C4-2B (cell line): ENCODE data around the gene KIF20B.
"Not testable (repeated sequence)": the region's sequence is repeated elsewhere in the genome, so short reads cannot be mapped to it uniquely, and the experiment has no call there.

Experiments
- H3K27ac ChIP-seq: fragments of 450-650 bp; 2 replicates; pipeline ENCODE4 v1.5.1; 2017
- ZFX ChIP-seq: fragments of 450-650 bp; IDR thresholded peaks from 2 replicates; pipeline ENCODE4 v1.6.1; 2017
- TF ChIP-seq, protein P1 (sequence below): fragments of 450-650 bp; conservative IDR thresholded peaks from 2 replicates; pipeline ENCODE4 v1.5.1; 2017; ENCODE audit warnings: mild to moderate bottlenecking

Gene KIF20B

DNA sequence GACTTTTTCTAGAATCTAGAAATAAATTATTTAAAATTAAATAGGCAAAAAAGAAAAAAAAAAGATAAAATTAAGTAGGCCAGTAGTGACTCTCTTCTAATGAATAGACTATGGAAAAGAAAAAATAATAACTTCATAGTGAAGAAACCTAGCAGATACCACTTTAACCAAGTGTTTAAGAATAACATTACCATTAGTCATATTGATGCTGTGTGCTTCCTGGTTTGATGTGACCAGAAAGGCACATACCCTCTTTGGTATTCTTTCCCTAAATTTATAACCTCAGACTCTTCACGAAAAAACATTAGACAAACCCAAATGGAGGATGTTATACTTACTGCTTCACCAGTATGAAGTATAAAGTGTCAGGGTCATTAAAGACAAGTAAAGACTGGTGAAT, 42.6 kb downstream of the KIF20B start:
- TF ChIP-seq ZFX = no peak
- TF ChIP-seq, protein P1, sequence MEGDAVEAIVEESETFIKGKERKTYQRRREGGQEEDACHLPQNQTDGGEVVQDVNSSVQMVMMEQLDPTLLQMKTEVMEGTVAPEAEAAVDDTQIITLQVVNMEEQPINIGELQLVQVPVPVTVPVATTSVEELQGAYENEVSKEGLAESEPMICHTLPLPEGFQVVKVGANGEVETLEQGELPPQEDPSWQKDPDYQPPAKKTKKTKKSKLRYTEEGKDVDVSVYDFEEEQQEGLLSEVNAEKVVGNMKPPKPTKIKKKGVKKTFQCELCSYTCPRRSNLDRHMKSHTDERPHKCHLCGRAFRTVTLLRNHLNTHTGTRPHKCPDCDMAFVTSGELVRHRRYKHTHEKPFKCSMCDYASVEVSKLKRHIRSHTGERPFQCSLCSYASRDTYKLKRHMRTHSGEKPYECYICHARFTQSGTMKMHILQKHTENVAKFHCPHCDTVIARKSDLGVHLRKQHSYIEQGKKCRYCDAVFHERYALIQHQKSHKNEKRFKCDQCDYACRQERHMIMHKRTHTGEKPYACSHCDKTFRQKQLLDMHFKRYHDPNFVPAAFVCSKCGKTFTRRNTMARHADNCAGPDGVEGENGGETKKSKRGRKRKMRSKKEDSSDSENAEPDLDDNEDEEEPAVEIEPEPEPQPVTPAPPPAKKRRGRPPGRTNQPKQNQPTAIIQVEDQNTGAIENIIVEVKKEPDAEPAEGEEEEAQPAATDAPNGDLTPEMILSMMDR = no peak
- H3K27ac ChIP-seq = no peak overlapping the region

DNA sequence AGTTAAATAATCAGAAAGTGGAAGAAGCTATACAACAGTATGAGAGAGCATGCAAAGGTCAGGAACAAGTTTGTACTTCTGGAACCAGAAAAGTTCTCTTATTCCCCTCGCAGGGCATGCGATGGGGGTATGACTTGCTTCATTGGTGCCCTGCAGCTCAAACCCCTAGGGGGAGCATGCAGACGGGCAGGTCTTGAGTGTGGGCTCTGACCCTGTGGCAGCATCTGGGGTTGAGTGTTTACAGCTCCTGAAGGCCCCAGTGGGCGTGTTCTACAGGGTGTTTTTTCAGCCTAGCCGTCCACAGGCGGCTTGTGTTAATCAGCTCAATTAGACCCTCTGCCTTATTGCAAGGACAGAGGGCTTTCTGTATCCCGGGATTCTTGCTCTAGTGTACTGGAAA, 44.5 kb downstream of the KIF20B start:
- H3K27ac ChIP-seq = no peak overlapping the region

DNA sequence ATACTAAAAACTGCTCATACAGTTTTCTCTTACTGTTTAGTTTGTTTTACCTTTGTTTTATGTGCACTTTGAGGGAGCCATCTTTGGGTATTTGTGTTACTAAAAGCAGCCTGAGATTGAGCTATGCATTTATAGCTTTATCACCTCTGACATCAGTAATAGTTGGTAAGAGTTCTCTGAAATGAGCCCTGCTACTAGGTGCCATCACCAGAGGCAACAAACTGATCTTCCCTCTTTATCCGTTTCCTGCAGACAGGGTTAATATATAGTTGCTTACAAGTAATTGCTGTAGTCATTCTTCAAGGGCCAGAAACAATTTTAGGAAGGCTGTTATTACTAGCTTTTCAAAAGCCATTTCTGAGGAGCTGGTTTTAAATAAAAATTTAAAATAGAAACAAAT, 49.1 kb downstream of the KIF20B start:
- TF ChIP-seq, protein P1 = no peak
- TF ChIP-seq ZFX = no peak

More for the DNA sequence above, 44.5 kb downstream of the KIF20B start:
- TF ChIP-seq ZFX = no peak
- TF ChIP-seq, protein P1 = no peak

DNA sequence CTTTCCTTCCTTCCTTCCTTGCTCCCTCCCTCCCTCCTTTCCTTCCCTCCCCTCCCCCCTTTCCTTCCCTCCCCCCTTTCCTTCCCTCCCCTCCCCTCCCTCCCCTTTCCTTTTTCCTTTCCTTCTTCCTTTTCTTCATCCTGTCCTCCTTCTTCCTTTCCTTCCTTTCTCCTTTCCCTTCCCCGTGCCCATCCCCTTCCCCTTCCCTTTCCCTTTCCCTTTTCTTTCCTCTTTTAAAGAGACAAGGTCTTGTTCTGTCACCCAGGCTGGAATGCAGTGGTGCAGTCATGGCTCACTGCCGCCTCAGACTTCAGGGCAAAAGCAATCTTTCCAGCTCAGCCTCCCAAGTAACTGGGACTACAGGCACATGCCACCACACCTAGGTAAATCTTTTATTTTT, 54.0 kb downstream of the KIF20B start:
- TF ChIP-seq, protein P1 = no peak
- TF ChIP-seq ZFX = no peak
- H3K27ac ChIP-seq = no peak overlapping the region

More for the DNA sequence above, 49.1 kb downstream of the KIF20B start:
- no peak overlapping the region for H3K27ac ChIP-seq

DNA sequence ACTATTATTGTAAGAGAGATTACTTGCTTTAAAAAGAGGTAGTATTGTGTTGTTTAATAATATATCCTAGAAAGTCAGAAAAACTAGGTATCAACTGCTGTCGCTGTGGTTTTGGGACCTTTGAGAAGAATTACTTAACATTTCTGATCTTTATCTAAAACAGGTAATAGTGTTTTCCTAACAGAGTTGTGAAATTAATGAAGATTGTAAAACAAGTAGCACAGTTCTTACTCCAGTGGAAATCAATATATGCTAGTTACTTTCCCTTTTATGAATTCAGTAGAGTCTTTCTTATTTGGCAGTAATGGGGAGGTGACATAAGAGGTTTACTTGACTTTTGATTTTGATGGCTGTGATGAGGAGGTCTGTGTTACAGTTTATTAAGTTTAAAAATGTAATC, 58.1 kb downstream of the KIF20B start:
- H3K27ac ChIP-seq = no peak overlapping the region
- TF ChIP-seq, protein P1 = no peak
- no peak for TF ChIP-seq ZFX

DNA sequence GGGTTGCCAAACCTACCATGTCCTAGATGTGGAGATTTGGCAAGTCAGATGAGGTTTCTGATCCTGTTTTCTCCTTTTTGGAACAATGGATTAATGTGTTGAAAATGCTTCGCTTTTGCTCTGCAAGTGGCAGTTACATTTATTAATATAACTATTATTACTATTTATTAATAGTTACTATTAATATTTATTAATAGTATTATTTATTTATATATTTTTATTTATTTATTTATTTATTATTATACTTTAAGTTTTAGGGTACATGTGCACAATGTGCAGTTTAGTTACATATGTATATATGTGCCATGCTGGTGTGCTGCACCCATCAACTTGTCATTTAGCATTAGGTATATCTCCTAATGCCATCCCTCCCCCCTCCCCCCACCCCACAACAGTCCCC, 62.3 kb downstream of the KIF20B start:
- H3K27ac ChIP-seq = not testable (repeated sequence)

DNA sequence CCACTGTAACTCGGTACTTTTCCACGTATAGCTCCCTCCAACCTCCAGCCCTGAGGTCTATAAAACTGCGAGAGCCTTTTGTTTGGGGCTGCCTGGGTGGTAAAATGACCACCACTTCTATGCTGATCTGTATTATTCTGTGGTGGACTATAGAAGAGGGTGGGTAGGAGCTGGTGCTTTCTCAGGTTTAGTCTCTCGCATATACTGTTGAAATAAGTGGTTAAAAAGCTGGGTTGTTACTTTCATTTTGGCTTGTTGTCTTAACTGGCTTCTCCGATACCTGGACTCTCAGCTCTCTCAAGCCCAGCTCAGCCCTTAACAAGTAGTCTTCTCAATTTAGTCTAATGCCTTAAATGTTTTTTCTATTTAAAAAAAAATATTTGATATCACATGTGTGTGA, 70.3 kb downstream of the KIF20B start:
- no peak overlapping the region for H3K27ac ChIP-seq
- TF ChIP-seq, protein P1 = no peak
- TF ChIP-seq ZFX = no peak

DNA sequence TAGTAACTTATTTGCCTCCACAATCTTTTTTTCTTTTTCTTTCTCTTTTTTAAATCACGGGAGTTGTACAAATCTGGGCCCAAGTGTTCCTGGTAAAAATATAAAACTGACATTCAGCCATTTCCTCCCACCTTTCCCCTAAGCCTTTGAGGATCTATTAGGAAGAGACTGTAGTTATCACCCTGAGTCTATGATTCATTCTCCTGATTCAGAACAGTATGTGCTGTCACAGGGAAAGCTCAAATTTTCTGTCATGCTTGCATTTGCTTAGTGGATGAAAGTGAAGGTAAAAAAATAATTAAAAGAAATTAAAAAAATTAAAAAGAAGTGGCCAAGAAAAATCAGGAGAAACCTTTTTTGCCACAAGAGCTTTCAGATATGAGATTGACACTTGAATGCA, 71.7 kb downstream of the KIF20B start:
- TF ChIP-seq, protein P1 = no peak
- H3K27ac ChIP-seq = no peak overlapping the region
